Cardiac muscle cell (in vitro differentiated cells and primary cell): ENCODE results near the gene MFF. TPM values are rescaled to one million over a fixed set of nuclear protein-coding genes. Genes with fewer than 3 reads are reported as not detected.
A peak's percentile ranks its signal among the peaks of the same experiment; 100 is the strongest.

ENCODE experiments used
- DNase-seq, 2 donors: peaks; one replicate each; pipeline versions ENCODE4 v3.0.0 to v3.0.0-alpha.2; 2010 to 2017; ENCODE audit warnings: low read depth in 1 of 2, low spot score in 1 of 2
- H3K27ac ChIP-seq: fragments of 200-600 bp; sonication (generic); 2 replicates; pipeline ENCODE4 v1.5.1; 2016
- H3K27me3 ChIP-seq: fragments of 200-600 bp; sonication (generic); 2 replicates; pipeline ENCODE4 v1.6.0; 2016; ENCODE audit warnings: control low read depth
- H3K36me3 ChIP-seq: fragments of 200-600 bp; sonication (generic); 2 replicates; pipeline ENCODE4 v1.5.1; 2016; ENCODE audit warnings: control low read depth
- H3K4me1 ChIP-seq: fragments of 200-600 bp; sonication (generic); 2 replicates; pipeline ENCODE4 v1.8.1; 2017; ENCODE audit warnings: low read depth, mild to moderate bottlenecking, mixed run types
- H3K4me3 ChIP-seq: fragments of 200-600 bp; sonication (generic); 2 replicates; pipeline ENCODE4 v1.5.1; 2016; ENCODE audit warnings: mild to moderate bottlenecking
- H3K9me3 ChIP-seq: fragments of 200-600 bp; sonication (generic); 2 replicates; pipeline ENCODE4 v1.5.1; 2017; ENCODE audit warnings: low read depth, mild to moderate bottlenecking, control low read depth
- polyA plus RNA-seq: library from polyadenylated mRNA; unstranded; fragments of >200 nt; fragmentation: Nextera tagmentation; extraction: Ambion mirVana; gene quantifications from 2 replicates; pipeline ENCODE4 v1.2.1, GENCODE V29; 2016
- total RNA-seq: library from RNA; depleted of rRNA; stranded (reverse); fragments of >200 nt; gene quantifications from 2 replicates; pipeline ENCODE4 v1.2.3, GENCODE V29; 2016
- TF ChIP-seq, protein P1 (sequence below): IDR thresholded peaks from 2 replicates; pipeline ENCODE4 v1.5.1; 2012; ENCODE audit warnings: low read depth, mild to moderate bottlenecking, low read length

The MFF gene
- total and polyA plus RNA-seq, 2 experiments from 2014 or later = 109 to 125 TPM

GRCh38 chr2:227326783-227327182 is 1.7 kb downstream of the MFF start:
- Histone ChIP-seq H3K4me1 (peaks cover 8% of the 10 kb centered on the region), H3K27ac (no peak overlapping the region), H3K4me3 (peak overlapping the region; percentile 64), H3K36me3 (no peaks in the 10 kb centered on the region), H3K27me3 (no peaks in the 10 kb centered on the region), H3K9me3 (no peaks in the 10 kb centered on the region)
- TF ChIP-seq, protein P1, sequence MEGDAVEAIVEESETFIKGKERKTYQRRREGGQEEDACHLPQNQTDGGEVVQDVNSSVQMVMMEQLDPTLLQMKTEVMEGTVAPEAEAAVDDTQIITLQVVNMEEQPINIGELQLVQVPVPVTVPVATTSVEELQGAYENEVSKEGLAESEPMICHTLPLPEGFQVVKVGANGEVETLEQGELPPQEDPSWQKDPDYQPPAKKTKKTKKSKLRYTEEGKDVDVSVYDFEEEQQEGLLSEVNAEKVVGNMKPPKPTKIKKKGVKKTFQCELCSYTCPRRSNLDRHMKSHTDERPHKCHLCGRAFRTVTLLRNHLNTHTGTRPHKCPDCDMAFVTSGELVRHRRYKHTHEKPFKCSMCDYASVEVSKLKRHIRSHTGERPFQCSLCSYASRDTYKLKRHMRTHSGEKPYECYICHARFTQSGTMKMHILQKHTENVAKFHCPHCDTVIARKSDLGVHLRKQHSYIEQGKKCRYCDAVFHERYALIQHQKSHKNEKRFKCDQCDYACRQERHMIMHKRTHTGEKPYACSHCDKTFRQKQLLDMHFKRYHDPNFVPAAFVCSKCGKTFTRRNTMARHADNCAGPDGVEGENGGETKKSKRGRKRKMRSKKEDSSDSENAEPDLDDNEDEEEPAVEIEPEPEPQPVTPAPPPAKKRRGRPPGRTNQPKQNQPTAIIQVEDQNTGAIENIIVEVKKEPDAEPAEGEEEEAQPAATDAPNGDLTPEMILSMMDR = no peak
- DNase-seq = no peak

- H3K36me3 ChIP-seq = peaks cover 39% of the 10 kb centered on the region
- TF ChIP-seq, protein P1 = no peak
Measured at GRCh38 chr2:227335713-227336112, 10.7 kb downstream of the MFF start.

GRCh38 chr2:227337442-227337841 is 12.4 kb downstream of the MFF start:
- no peak for DNase-seq
- Histone ChIP-seq H3K4me1 (no peaks in the 10 kb centered on the region), H3K4me3 (no peak overlapping the region), H3K36me3 (peaks cover 51% of the 10 kb centered on the region), H3K9me3 (no peaks in the 10 kb centered on the region), H3K27me3 (no peaks in the 10 kb centered on the region), H3K27ac (no peak overlapping the region)
- TF ChIP-seq, protein P1 = no peak

More at GRCh38 chr2:227335713-227336112, 10.7 kb downstream of the MFF start:
- H3K4me3 ChIP-seq = no peak overlapping the region
- H3K9me3 ChIP-seq = no peaks in the 10 kb centered on the region
- no peaks in the 10 kb centered on the region for H3K27me3 ChIP-seq
- H3K4me1 ChIP-seq = no peaks in the 10 kb centered on the region
- no peak overlapping the region for H3K27ac ChIP-seq
- DNase-seq = peak in 1 of 2 donors; percentile 33

DNA sequence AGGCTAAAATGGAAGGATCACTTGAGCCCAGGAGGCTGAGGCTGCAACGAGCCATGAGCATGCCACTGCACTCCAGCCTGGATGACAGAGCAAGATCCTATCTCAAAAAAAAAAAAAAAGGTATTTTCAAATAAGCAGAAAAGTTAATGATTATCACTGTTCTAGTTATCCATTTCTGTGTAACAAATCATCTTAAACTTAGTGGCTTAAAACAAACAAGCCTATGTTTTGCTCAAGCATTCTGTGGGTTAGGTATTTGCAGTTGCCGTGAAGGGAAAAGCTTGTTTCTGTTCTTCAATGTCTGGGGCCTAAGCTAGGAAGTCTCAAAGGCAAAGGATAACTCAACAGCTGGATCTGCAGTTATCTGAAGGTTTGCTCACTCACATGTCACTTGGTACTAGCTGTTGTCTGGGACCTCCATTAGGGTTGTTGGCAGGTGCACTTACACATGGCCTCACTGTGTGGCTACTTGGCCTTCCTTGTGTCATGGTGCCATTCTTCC is 14.1 kb downstream of the MFF start:
- H3K4me3 ChIP-seq = no peak overlapping the region
- H3K27ac ChIP-seq = no peak overlapping the region
- H3K9me3 ChIP-seq = no peaks in the 10 kb centered on the region
- TF ChIP-seq, protein P1 = no peak
- no peak for DNase-seq
- H3K4me1 ChIP-seq = no peaks in the 10 kb centered on the region
- H3K36me3 ChIP-seq = peaks cover 37% of the 10 kb centered on the region
- no peaks in the 10 kb centered on the region for H3K27me3 ChIP-seq

DNA sequence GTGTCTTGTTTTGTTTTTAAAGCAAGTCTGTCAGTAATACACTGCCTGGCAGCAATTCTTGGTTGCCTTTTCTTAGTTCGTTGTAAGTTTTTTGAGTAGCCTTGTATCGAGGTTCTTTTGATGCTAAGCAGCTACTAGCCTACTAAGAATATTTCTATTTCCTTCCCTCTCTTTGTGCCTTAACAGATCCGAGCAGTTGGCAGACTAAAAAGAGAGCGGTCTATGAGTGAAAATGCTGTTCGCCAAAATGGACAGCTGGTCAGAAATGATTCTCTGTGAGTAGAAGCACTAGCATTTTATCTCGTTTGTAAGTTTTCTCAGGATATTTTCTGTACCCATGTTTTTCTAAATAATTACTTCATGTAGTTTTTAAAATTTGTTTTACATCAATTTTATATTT is 15.1 kb downstream of the MFF start:
- Histone ChIP-seq H3K27ac (no peak overlapping the region), H3K27me3 (no peaks in the 10 kb centered on the region), H3K9me3 (no peaks in the 10 kb centered on the region), H3K36me3 (peaks cover 33% of the 10 kb centered on the region), H3K4me3 (no peak overlapping the region), H3K4me1 (no peaks in the 10 kb centered on the region)
- DNase-seq = no peak
- TF ChIP-seq, protein P1 = no peak

DNA sequence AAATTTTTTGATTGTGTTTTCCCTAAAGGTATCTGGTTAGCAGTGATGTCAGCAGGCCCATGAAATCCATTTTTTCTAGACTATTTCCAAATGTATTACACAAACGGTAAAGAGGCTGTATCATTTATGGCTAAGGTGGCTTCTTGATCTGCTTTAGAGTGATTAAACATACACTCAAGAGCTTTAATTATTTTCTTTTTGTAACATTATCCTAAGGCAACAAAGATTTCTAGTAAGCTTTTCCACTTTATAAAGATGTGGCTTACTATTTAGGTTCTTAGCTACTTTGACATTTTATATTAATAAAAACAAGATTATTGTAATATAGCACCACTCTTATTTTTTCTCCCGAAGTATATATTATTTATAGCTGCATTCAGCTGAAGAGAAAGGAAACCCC is 16.5 kb downstream of the MFF start:
- TF ChIP-seq, protein P1 = no peak
- no peak overlapping the region for H3K27ac ChIP-seq
- H3K4me1 ChIP-seq = no peaks in the 10 kb centered on the region
- no peaks in the 10 kb centered on the region for H3K9me3 ChIP-seq
- DNase-seq = no peak
- H3K4me3 ChIP-seq = no peak overlapping the region
- no peaks in the 10 kb centered on the region for H3K27me3 ChIP-seq
- peaks cover 28% of the 10 kb centered on the region for H3K36me3 ChIP-seq
